HCEC 1CT (cell line): ENCODE data around the gene TNRC6A.
"Not testable (repeated sequence)": the region's sequence is repeated elsewhere in the genome, so short reads cannot be mapped to it uniquely, and the experiment has no call there.

ENCODE experiments used
- DNase-seq: peaks from one replicate; pipeline ENCODE4 v3.0.0-alpha.2; 2017

Gene TNRC6A

DNA sequence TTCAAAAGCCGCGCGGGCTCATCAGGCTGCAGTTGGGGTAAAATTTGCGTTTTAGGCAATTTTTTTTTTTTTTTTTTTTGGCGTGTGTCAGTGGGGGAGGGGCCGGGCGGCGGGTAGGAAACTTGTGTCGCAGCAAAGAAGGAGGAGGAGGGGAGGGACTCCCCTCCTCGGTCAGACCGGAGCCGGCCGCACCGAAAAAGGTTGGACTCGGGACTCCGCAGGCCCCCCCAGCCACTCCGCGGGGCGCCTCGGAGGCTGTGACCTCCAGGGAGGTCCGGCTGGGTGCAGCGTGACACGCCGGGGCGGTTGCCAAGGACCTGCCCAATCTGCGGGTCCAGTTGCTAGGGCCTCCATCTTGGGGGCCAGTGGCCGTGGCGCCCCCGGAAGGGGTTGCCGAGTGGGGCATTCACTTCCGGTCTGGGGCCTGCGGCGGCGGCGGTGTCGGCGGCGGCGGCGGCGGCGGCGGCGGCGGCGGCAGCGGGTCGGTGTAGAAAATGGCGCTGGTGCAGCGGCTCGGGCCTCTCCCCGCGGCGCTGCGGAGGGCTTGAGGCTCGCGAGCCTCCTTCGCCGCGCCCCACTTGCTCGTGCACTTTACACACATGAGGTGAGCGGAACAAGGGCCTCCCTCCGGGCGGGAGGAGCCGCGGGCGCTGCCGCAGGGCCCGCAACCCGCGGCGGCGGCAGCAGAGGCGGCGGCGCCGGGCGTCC is at the start of gene TNRC6A:
Gene TNRC6A, plus strand, starts transcription at position 409 of the 708 bp plus-strand sequence. Its CDS starts 191 bp downstream, at position 600.
- DNase-seq = peak; percentile 92

DNA sequence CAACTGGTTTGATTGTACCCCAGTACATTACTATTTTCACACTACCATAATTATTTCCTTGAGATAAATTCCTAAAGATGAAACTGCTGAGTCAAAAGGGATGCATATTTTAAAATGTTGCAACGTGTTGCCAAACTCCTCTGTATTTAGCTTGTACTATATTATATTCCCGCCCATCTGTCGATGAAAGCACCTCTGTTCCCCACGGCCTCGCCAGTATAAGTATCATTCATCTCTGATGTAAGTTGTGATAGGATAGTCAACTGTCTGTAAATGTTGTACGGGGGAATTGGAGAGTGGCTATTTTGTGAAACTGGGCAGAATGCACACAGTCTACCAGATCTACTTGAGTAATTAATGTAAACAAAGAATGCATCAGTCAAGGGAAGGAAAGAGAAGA is 47.7 kb upstream of the TNRC6A start:
- DNase-seq = peak; percentile 83

DNA sequence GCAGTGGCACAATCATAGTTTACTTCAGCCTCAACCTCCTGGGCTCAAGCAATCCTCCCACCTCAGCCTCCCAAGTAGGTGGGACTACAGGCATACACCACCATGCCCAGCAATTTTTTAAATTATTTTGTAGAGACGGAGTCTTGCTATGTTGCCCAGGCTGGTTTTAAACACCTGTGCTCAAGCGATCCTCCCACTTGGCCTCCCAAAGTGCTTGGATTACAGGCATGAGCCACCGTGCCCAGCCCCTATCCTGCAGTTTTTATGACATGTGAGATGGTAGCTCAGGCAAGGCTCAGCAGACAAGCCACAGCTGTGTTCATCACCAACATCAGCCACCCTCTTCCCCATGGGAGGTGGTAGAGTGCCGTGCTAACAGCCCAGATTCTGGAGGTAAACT is 46.2 kb upstream of the TNRC6A start:
- no peak for DNase-seq

DNA sequence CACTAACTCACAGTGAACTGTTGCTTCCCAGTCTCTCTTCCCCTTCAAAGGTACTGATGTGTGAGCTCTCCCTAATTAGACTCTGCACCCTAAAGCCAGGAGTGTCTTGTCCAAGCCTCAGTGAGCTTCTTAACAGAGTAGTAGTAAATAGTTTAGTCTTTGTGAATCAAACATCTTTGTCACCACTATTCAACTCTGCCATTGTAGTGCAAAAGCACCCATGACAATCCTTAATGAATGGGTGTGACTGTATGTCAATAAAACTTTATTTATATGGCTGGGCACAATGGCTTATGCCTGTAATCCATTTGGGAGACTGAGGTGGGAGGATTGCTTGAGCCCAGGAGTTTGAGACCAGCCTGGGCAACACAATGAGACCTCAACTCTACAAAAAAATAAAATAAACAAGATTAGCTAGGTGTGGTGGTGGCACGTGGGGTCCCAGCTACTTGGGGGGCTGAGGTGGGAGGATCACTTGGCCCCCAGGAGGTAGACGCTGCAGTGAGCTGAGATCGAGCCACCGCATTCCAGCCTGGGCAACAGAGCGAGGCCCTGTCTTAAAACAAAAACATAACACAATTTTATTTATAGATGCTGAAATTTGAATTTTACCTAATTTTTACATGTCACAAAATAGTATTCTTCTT is 45.5 kb upstream of the TNRC6A start:
- DNase-seq = no peak

DNA sequence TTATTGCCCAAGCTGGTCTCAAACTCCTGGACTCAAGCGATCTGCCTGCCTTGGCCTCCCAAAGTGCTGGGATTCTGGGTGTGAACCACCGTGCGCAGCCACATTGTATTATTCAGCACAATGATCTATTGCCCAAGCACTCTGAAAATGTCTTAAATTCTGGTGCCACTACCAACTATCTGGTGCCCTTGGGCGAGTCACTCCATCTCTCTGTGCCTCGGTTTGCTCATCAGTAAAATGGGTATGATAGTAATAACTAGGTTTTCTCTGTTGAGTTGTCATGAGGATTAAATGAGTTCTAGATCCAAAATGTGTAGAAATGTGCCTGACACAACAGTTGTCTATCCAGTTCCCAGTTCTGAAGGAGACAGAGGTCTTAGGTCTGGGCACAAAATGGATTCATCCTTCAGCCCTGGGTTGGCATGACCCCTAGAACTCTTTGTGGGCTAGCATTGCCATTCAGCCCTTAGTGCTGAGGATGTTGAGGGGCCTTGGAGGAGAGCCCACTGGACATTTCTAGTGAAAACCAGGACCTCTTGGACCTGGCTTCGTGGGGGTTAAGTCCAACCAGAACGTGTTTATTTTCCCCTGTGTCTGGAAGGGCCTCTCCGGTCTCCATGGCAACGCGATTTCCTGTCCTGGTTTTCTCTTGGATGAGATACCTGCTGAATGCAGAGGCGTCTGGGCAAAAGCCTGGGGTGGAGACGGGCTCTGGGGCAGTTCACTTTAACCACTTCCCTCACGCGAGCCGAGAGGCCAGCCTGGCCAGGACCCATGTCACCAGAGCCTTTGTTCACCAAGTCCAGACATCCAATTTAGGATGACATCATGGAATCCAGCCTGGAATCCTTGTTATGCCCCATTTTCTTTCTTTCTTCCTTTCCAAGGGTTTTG is 43.7 kb upstream of the TNRC6A start:
- DNase-seq = peak; percentile 59

DNA sequence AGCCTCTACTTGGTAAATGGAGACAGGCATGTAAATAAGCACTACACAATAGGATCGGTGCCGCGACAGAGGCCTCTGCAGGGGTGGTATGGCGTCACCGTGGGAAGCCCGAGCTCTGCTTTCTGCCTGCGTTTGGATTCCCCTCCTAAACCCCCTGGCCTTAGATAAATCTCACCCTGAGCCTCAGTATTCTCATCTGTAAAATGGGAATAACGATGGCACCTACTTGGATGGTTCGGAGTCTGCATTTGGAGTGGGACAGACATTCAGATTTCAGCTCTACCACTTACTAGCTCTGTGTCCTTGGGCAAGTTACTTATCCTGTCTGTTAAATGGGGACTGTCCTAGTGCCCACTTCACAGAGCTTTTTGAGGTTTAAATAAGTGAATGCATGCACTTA is 42.8 kb upstream of the TNRC6A start:
- no peak for DNase-seq

DNA sequence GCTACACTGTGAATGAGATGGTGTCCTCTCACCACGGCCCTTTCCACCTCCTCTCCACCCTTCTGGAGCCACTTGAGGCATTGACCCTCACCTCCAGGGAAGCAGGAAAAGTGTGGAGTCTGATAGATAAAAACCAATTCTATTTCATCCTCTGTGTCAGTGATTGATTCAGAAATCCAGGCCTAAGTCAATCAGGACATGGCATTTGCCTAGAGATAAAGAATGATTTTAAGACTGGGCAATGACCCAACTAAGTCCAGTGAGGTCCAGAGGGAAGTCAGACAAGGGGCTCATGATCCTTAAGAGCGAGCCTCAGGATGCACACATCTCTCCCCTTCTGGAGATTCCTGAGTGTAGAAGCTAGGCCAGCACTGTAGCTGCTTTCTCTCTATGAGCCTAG is 41.1 kb upstream of the TNRC6A start:
- no peak for DNase-seq

DNA sequence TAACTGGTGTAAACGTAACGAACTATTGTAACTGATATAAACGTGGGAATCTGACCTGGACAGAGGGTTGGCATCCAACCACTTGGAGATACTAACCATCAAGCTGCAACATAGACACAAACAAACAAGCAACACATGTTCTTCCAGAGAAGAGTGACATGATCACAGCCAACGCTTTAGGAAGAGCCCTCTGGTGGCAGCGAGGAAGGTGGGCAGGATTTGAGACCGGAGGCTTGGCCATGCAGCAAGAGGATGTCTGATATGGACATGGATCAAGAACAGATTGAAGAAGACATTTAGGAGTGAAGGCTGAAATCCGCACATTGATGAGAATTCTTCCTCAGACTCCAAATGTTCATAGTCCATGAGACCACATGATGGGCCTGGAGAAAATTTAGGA is 40.3 kb upstream of the TNRC6A start:
- DNase-seq = peak; percentile 67

DNA sequence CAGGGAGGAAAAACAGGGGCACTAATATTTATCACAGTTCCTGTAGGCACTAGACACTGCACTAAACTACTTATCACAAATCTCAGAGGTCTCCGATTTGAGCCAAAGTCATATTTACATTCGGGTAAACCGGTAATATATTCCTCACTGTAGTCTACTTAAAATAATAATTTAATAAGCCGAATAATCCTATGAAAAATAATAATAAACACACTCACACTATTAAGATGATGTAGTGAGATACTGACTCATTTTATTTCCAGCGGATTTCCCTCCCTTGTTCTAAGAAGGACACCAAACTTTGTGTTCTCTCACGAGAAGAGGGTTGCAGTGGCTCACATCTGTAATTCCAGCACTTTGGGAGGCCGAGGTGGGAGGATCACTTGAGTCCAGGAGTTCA is 36.6 kb upstream of the TNRC6A start:
- no peak for DNase-seq

DNA sequence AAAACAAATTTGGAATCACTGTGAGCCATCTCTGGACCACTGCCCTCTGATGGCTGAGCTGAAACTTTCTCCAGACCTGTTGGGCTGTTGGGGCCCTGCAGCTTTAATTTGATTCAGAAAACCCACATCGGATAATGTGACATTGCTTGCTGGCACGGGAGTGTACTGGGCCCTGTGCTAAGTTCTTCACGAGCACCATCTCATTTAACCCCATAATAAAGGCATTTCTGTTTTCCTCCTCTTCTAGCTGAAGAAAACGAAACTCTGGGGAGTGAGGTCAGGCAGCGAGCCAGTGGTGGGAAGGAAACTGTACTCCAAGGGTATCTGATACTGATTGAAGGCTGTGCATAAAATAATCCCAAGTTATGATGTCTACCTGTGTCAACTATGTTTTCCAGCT is 34.5 kb upstream of the TNRC6A start:
- DNase-seq = no peak

DNA sequence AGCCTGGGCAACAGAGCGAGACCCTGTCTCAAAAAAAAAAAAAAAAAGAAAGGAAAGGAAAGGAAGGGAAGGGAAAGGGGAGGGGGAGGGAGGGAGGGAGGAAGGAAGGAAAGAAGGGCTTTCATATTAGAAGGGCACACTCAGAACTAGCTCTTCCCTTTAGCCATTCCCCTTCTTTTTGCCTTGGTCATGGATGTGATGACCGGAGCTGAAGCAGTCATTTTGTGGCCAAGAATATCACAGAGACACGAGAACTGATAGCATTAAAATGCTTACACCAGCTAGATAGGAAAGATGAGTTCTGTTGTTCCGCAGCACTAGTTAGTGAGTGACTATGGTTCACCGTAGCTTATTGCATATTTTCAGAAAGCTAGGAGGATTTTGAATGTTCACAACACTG is 32.8 kb upstream of the TNRC6A start:
- DNase-seq = no peak

DNA sequence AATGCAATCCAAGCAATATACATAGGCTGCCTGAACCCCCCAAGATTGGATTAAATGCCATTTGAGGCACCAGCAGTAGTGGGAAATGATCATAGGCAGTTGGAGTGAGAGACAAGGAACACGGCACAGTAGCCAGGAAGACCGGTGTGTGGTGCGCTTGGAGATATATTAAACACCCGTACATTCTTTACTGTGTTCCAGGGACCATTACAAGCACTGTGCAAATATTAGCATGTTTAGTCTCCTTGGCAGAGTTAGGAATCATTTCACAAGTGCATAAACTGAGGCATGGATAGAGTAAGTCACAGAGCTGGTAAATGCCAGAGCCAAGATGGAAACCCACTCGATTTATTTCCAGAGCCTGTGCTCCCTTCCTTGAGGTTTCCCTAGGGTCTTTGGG is 31.1 kb upstream of the TNRC6A start:
- no peak for DNase-seq

DNA sequence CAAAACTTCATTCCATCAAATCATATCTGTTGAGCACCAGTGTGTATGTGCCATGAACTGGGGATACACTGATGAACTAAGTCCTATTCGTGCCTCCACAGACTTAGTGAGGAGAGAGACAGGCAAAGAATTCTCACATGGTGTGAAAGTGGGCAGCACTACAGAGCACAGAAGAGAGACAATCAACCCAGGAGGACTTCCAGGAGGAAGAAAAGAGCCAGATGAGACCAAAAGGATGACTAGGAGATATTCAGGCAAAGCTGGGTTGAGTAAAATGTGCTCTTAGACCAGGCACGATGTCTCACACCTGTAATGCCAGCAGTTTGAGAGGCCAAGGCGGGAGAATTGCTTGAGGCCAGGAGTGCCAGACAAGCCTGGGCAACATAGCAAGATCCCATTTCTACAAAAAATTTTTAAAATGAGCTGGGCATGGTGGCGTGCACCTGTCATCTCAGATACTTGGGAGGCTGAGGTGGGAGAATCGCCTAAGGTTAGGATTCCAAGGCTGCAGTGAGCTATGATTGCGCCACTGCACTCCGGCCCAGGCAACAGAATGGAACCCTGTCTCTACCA is 30.2 kb upstream of the TNRC6A start:
- no peak for DNase-seq

DNA sequence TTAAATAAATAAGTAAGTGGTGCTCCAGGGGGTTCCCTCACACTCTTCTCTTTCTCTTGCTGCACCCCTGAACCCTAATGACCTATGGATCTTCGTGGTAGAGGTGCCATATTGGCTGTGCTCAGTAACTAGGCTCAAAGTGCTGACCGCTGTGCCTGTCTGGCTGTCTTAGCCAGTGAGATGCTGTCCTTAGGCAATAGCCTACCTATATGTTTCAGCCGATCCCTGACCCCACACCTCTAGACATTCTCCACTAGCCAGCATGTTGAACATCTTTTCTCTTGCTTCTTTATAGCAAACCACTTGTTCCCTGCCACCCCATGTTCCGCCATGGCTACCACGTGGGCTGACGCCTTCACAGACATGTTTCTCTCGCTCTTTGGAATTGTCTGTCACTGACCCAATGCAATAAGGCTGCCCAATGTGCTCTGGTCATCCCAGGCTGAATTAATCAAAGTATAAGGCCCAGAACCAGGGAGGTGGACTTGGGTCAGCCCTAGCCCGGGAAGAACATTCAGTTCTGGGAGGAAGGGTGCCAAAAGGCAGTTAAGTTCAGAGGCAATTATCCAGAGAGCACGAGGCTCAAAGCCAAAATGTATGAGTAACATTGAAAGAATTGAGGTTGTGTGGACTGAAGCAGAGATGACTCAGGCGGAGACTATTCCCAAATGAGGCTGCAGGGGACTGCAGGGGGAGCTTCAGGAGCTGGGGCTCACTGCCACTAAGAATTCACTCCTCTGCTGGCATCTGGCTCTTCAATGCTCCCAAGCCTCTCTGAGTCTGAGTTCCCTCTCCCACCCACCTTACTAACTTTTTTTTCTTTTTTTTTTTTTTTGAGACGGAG is 28.7 kb upstream of the TNRC6A start:
- peak; percentile 99 for DNase-seq

DNA sequence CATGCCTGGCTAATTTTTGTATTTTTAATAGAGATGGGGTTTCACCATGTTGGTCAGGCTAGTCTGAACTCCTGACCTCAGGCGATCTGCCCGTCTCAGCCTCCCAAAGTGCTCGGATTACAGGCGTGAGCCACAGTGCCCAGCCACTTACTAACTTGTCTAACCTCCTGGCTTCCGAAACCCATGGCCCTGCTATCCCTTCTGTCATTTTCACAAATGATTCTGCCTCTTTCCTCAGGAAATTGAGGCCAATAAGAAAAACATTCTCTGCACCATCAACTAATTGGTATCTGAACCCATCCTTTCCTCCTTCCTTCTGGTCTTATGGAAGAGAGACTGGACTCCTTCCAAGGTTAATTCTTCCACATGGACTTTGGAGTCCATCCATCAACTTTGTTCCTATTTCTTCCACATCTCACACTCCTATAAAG is 27.9 kb upstream of the TNRC6A start:
- peak; percentile 66 for DNase-seq

DNA sequence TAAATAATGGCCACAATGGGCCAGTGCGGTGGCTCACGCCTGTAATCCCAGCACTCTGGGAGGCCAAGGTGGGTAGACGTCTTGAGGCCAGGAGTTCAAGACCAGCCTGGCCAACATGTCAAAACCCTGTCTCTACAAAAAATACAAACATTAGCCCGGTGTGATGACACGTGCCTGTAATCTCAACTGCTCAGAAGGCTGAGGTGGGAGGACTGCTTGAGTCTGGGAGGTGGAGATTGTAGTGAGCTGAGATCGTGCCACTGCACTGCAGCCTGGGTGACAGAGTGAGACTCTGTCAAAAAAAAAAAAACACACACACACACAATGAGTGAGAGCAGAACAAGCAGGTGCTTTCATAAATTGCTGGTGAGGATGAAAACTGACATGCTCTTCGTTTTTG is 21.7 kb upstream of the TNRC6A start:
- DNase-seq = not testable (repeated sequence)

DNA sequence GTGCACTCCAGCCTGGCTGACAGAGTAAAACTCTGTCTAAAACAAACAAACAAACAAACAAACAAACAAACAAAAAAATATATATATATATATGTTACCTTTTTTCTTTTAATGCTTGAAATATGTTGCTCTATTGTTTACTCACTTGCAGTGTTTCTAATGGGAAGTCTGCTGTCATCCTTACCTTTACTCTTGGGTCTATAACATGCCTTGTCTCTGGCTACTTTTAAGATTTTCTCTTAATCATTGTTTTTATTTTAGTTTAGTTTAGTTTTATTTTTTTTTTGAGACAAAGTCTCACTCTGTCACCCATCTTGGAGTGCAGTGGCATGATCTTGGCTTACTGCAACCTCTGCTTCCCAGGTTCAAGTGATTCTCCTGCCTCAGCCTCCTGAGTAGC is 16.1 kb upstream of the TNRC6A start:
- no peak for DNase-seq

DNA sequence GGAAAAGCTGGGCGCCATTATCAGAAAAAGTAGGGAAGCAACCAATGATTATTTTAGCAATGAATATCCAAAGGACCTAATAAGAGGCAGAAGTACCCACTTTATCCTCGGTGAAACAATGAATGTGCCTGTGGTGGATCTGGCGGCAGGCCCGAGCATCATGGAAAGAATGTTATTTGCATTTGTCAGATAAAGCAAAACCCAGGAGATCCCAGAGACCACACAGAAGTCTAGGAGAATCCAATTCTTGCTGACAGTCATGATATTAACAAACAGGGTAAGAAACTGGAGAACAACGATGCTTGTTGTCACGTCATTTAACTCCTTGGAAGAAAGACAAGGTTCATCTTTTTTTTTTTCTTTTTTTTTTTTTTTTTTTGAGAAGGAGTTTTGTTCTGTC is 12.0 kb upstream of the TNRC6A start:
- peak; percentile 15 for DNase-seq

DNA sequence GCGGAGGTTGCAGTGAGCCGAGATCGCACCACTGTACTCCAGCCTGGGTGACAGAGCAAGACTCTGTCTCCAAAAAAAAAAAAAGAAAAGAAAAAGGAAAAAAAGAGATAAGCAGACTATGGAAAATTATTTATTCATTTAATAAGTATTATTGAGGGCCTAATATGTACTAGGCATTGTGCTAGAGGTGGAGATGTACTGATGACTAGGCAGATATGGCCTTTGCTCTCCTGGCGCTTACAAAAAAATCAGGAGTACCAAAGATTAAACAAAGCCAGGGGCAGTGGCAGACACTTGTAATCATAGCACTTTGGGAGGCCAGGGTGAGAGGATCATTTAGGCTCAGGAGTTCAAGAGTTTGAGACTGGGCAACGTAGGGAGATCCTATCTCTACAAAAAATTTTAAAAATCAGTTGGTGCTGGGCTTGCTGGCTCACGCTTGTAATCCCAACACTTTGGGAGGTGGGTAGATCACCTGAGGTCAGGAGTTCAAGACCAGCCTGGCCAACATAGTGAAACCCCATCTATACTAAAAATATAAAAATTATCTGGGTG is 10.4 kb upstream of the TNRC6A start:
- no peak for DNase-seq

DNA sequence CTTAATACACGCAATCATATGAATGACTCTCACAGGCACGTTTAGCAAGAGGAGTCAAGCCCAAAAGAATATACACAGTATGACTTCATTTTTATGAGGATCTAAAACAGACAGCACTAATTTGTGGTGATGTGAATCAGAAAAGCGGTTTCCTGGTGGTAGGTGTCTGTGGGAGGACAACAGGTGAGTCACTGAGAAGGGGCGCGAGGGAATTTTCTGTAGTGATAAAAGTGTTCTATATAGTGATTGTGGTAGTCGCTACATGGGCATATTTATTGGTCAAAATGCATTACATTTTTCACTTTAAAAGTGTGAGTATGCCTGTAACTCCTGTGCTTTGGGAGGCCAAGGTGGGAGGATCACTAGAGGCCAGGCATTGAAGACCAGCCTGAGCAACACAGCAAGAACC is 7.6 kb upstream of the TNRC6A start:
- DNase-seq = no peak

DNA sequence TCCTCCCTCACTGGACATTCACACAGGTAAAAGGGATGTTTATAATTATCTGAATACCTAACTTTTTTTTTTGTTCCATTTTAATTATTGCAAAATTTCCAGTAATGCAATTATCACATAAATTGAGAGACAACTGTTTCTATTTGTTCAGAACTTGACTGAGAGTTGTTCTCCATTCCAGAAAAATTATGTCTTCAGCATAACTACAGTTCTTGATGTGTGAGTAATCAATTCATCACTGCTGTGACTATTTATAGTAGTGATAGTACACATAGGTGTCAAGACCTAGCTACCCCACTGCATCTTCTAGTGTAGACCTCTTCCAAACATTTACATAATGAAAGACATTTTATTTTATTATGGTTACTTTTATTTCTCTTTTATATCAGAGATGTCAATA is 5.8 kb upstream of the TNRC6A start:
- peak; percentile 61 for DNase-seq

DNA sequence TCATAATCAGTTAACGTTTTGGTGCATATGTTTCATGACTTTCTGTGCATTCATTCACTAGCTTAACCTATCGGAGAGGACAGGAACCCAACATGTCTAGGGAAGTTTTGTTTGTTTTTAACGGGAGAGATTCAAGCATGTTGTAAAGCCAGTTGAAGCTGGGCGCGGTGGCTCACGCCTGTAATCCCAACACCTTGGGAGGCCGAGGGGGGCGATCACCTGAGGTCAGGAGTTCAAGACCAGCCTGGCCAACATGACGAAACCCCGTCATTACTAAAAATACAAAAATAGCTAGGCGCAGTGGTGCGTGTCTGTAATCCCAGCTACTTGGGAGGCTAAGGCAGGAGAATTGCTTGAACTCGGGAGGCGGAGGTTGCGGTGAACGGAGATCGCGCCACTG is 1.4 kb upstream of the TNRC6A start:
- DNase-seq = no peak
